ENCODE results near the gene CGB5.

DNA sequence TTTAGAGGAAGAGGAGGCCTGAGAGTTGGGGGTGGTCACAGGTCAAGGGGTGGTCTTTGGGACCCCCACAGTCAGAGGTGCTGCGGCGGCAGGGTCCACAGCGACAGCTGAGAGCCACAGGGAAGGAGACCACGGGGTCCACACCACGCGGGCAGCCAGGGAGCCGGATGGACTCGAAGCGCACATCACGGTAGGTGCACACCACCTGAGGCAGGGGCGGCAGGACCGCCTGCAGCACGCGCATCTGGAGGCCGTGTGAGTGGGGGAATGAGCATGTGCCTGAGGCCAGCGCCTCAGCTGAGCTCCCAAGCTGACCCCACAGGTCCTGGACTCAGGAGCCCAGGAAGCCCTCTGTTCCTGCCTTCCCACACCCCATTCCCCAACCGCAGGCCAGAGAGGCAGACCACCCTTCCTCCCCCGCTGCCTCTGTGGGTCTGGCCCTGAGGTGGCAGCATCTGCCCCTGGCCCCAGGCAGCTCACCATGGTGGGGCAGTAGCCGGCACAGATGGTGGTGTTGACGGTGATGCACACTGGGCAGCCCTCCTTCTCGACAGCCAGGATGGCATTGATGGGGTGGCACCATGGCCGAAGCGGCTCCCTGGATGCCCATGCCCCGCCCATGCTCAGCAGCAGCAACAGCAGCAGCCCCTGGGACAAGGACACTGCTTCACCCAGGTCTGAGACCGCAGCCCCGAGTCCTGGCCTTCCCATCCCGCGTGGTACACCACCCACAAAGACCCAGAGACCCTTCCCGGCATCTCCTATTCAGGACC is 27.4 kb upstream of the CGB5 start:
- TF ChIP-seq CTCF (IDR thresholded peaks at IDR 0.05) (no peak), EZH2 (IDR thresholded peaks at IDR 0.05; ENCODE audit: borderline replicate concordance, insufficient read depth, low read depth, low read length, poor library complexity, severe bottlenecking) (no peak)
